ENCODE measurements around the gene IL16. TPM values are rescaled to one million over a fixed set of nuclear protein-coding genes. Genes with fewer than 3 reads are reported as not detected.

IL16 gene
- total and polyA plus RNA-seq, 4 donors, result 4.3 to 6.6 (median 5.1) TPM

DNA sequence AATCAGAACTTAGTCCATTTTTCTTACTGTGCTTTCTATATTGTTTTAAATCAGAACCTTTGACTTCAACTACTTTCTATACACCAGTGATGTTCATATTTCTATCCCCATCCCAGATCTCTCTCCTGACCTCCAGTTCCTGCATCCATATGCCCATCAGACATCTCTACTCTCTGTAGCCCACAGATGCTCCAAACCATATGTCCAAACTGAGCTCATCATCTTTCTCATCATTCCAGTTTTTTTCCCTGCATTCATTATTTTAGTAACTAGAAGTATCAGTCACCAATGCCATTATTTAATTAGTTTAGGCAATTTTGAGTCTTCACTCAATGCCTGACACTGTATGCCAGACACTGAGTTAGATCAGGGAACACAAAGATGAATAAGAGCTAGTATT lies 25.4 kb upstream of the IL16 start:
- no peak for DNase-seq (ENCODE audit: low read depth in 4 of 6, low spot score in 6 of 6)
- Histone ChIP-seq H3K4me1 (ENCODE audit: control insufficient read depth, insufficient read depth, low read length) (no peaks in the 10 kb centered on the region), H3K27ac (ENCODE audit: low read depth, low read length) (no peak overlapping the region)

DNA sequence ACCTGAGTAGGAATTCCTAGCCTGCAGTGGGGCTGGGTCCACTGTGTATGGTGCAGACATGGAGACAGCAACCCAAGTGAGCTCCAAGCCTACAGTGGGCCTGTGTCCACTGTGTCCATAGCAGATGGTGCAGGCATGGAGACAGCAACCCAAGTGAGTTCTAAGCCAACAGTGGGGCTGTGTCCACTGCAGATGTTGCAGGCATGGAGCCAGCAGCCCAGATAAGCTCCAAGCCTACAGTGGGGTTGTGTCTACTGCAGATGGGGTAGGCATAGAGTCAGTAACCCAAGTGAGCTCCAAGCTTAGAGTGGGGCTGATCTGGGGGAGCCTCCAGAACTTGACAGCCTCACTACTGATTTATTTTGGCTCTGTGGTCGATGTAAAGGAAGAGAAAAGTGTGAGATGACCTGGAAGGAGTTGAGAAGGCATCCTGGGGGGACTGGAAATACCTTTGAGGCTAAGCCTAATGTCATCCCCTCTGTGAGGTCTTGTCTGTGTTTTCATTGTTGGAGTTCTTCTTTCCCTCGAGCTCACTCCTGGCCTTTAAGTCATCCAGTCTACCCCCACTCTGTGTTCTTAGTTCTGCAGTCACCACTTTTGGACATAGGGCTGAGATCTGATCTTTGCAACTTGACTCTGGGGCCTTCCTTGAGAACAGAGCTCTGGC lies 22.4 kb upstream of the IL16 start:
- Histone ChIP-seq H3K9me3 (ENCODE audit: control insufficient read depth, insufficient read depth, low read length) (no peaks in the 10 kb centered on the region), H3K27ac (ENCODE audit: low read depth, low read length) (no peak overlapping the region), H3K36me3 (ENCODE audit: control insufficient read depth, insufficient read depth, low read length) (no peaks in the 10 kb centered on the region), H3K4me1 (ENCODE audit: control insufficient read depth, insufficient read depth, low read length) (no peaks in the 10 kb centered on the region), H3K4me3 (ENCODE audit: low read depth, low read length) (no peak overlapping the region), H3K27me3 (ENCODE audit: control insufficient read depth, insufficient read depth, low read length) (no peaks in the 10 kb centered on the region)
- 58% methylated on average over 2 of the region's 2 CpGs for WGBS (ENCODE audit: insufficient coverage)
- no peak for DNase-seq (ENCODE audit: low read depth in 4 of 6, low spot score in 6 of 6)

More for the DNA sequence above, 25.4 kb upstream of the IL16 start:
- Histone ChIP-seq H3K4me3 (ENCODE audit: low read depth, low read length) (no peak overlapping the region), H3K27me3 (ENCODE audit: control insufficient read depth, insufficient read depth, low read length) (no peaks in the 10 kb centered on the region), H3K9me3 (ENCODE audit: control insufficient read depth, insufficient read depth, low read length) (no peaks in the 10 kb centered on the region), H3K36me3 (ENCODE audit: control insufficient read depth, insufficient read depth, low read length) (no peaks in the 10 kb centered on the region)

DNA sequence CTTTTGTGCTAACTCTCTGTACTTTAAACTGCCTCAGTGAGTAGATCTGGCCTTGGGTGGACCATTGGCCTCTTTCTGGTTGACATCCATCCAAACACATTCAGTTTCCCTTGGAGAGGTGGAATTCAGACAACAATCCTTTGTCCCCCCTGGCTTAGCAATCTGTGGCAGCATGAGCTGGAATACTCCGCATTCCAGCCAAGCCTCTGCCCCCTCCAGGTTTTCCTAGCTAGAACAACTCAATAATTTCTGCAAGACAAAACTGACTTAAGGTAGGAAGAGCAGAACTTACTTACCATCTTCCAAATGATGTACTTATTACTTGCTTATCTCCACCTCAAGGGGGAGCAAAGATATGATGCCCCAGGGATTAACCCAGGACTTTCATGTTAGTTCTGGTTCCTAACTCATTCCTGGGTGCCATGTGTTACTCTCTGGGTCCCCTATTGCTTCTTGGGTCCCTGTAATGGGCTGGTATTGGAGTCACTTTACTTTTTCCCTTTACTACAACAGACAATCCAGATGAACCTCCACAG lies 21.8 kb upstream of the IL16 start:
- no peaks in the 10 kb centered on the region for H3K4me1 ChIP-seq (ENCODE audit: control insufficient read depth, insufficient read depth, low read length)
- H3K27ac ChIP-seq (ENCODE audit: low read depth, low read length), result no peak overlapping the region
- H3K36me3 ChIP-seq (ENCODE audit: control insufficient read depth, insufficient read depth, low read length), result no peaks in the 10 kb centered on the region
- WGBS (ENCODE audit: insufficient coverage), result 100% methylated on average over 1 of the region's 1 CpG
- H3K27me3 ChIP-seq (ENCODE audit: control insufficient read depth, insufficient read depth, low read length), result no peaks in the 10 kb centered on the region
- no peaks in the 10 kb centered on the region for H3K9me3 ChIP-seq (ENCODE audit: control insufficient read depth, insufficient read depth, low read length)
- peak in 1 of 6 donors; percentile 26 for DNase-seq (ENCODE audit: low read depth in 4 of 6, low spot score in 6 of 6)
- no peak overlapping the region for H3K4me3 ChIP-seq (ENCODE audit: low read depth, low read length)

DNA sequence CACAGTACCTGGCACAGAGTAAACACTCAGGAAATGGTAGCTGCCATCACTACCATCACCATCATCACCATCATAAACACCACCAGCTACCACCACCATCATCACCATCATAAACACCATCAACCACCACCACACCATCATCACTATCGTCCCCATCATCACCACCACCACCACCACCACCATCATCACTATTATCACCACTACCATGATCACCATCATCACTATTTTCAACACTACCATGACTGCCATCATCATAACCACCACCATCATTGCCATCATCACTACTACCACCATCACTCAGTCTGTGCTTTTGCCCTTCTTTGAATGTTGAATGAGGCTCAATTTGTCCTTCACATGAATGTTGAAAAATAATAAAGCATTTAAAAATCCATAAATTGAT lies 21.2 kb upstream of the IL16 start:
- no peak for DNase-seq (ENCODE audit: low read depth in 4 of 6, low spot score in 6 of 6)
- H3K4me1 ChIP-seq (ENCODE audit: control insufficient read depth, insufficient read depth, low read length), result no peaks in the 10 kb centered on the region
- no peaks in the 10 kb centered on the region for H3K27me3 ChIP-seq (ENCODE audit: control insufficient read depth, insufficient read depth, low read length)
- H3K36me3 ChIP-seq (ENCODE audit: control insufficient read depth, insufficient read depth, low read length), result no peaks in the 10 kb centered on the region
- no peaks in the 10 kb centered on the region for H3K9me3 ChIP-seq (ENCODE audit: control insufficient read depth, insufficient read depth, low read length)
- no peak overlapping the region for H3K27ac ChIP-seq (ENCODE audit: low read depth, low read length)
- H3K4me3 ChIP-seq (ENCODE audit: low read depth, low read length), result no peak overlapping the region
- 94% methylated on average over 1 of the region's 1 CpG for WGBS (ENCODE audit: insufficient coverage)

DNA sequence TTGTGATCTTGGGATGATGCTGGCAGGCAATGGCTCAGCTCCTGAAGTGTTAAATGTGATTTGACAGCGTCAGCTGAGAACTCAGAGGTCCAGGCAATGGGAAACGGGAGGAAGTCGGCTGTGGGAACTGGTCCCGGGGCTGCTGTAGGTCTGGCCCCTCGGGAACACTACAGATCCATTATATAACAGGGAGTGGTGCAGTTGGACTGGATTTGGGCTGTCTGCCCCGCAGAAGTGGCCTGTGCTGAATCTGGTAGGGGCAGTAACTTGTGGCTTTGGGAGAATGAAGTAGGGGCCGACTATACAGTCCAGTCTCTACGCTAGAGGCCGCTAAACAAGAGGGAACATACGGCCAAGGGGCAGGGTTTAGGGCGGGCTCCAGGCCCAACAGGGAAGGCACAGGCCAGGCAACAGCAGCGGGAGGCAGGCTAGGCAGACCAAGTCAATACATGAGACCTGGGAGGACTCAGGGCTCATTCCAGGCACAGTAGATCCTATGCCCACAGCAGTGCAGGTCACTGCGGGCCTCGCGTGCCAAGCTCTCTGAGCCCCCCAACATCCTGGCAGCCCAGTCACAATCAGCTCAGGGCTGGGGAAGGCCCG lies 20.3 kb upstream of the IL16 start:
- peaks cover 5% of the 10 kb centered on the region for H3K4me1 ChIP-seq (ENCODE audit: control insufficient read depth, insufficient read depth, low read length)
- no peak for DNase-seq (ENCODE audit: low read depth in 4 of 6, low spot score in 6 of 6)
- no peaks in the 10 kb centered on the region for H3K9me3 ChIP-seq (ENCODE audit: control insufficient read depth, insufficient read depth, low read length)
- H3K4me3 ChIP-seq (ENCODE audit: low read depth, low read length), result no peak overlapping the region
- 91% methylated on average over 15 of the region's 16 CpGs for WGBS (ENCODE audit: insufficient coverage)
- no peaks in the 10 kb centered on the region for H3K36me3 ChIP-seq (ENCODE audit: control insufficient read depth, insufficient read depth, low read length)
- H3K27me3 ChIP-seq (ENCODE audit: control insufficient read depth, insufficient read depth, low read length), result no peaks in the 10 kb centered on the region
- H3K27ac ChIP-seq (ENCODE audit: low read depth, low read length), result no peak overlapping the region

DNA sequence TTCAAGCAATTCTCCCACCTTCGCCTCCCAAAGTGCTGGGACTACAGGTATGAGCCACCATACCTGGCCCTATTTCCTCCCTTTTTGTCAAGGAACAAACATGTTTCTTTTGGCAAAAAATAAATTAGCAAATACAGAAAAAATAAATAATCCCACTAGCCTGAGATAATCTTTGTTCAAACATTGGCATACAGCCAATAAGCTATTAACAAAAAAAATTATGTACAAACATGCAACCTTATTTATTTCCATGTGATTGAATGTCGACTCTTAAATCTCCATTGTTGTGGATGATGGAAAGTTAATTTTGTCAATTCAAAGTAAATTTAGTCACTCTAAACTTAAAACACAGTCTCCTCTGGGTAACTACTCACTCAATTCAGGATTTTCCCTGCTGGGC lies 18.3 kb upstream of the IL16 start:
- Histone ChIP-seq H3K9me3 (ENCODE audit: control insufficient read depth, insufficient read depth, low read length) (no peaks in the 10 kb centered on the region), H3K4me1 (ENCODE audit: control insufficient read depth, insufficient read depth, low read length) (peaks cover 16% of the 10 kb centered on the region), H3K27me3 (ENCODE audit: control insufficient read depth, insufficient read depth, low read length) (no peaks in the 10 kb centered on the region), H3K4me3 (ENCODE audit: low read depth, low read length) (no peak overlapping the region), H3K36me3 (ENCODE audit: control insufficient read depth, insufficient read depth, low read length) (no peaks in the 10 kb centered on the region), H3K27ac (ENCODE audit: low read depth, low read length) (no peak overlapping the region)
- WGBS (ENCODE audit: insufficient coverage), result no CpG with 5 or more reads among the region's 2 CpGs
- DNase-seq (ENCODE audit: low read depth in 4 of 6, low spot score in 6 of 6), result no peak

DNA sequence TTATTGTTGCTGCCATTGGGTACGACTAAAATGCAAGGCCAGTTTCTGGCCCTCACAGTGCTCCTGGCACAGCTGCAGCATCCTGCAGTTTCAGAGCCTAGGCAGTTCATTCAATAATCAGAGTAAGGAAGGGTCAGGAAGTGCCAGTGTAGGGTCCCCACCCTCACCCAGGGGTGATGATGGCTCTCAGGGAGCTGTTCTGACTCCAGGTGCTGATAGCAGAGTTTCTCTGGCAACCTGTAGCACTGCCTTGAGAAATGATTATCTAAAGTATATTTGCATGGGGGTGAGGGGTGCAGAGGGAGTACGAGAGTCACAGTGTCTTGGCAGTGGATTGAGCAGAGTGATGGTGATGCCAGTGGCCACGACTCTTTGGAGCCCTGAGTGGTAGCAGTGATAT lies 15.5 kb upstream of the IL16 start:
- 54% methylated on average over 3 of the region's 3 CpGs for WGBS (ENCODE audit: insufficient coverage)
- DNase-seq (ENCODE audit: low read depth in 4 of 6, low spot score in 6 of 6), result no peak
- Histone ChIP-seq H3K9me3 (ENCODE audit: control insufficient read depth, insufficient read depth, low read length) (no peaks in the 10 kb centered on the region), H3K27me3 (ENCODE audit: control insufficient read depth, insufficient read depth, low read length) (no peaks in the 10 kb centered on the region), H3K36me3 (ENCODE audit: control insufficient read depth, insufficient read depth, low read length) (no peaks in the 10 kb centered on the region), H3K27ac (ENCODE audit: low read depth, low read length) (no peak overlapping the region), H3K4me3 (ENCODE audit: low read depth, low read length) (no peak overlapping the region), H3K4me1 (ENCODE audit: control insufficient read depth, insufficient read depth, low read length) (peaks cover 19% of the 10 kb centered on the region)

DNA sequence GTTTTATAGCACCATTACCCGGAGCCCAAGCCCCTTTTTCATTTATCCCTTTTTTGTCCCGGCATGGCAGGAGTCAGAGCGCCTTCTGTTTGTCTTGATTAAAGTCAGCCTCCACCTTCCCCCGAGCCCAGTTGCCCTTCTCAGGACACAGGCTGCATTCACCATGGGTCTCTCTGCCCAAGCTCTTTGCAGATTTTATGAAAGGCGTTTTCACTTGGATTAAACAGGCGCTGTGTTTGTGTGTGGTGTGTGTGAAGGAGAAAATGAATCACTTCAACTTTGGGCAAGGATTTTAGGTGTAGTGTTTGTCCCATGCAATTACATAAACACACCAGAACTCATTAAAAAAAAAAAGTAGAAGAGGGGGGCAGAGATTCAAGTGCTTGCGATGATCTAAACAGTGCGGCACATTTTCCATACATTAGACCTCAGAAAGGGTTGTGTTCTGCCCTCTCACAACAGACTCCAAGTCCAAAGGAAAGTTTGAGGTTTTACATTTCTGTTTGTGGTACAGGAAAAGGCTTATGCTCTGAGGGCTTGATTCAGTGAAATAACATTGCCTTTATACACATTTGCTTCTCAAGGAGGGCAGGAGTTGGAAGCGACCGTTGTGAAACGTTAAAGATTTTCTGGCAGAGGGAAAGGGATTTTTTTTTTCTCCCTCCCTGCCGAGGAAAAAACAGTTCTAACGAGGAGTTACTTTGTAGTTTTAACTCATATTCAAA lies 14.5 kb upstream of the IL16 start:
- Histone ChIP-seq H3K9me3 (ENCODE audit: control insufficient read depth, insufficient read depth, low read length) (no peaks in the 10 kb centered on the region), H3K4me3 (ENCODE audit: low read depth, low read length) (no peak overlapping the region), H3K27ac (ENCODE audit: low read depth, low read length) (peak overlapping the region; percentile 54), H3K36me3 (ENCODE audit: control insufficient read depth, insufficient read depth, low read length) (no peaks in the 10 kb centered on the region), H3K4me1 (ENCODE audit: control insufficient read depth, insufficient read depth, low read length) (peaks cover 19% of the 10 kb centered on the region), H3K27me3 (ENCODE audit: control insufficient read depth, insufficient read depth, low read length) (no peaks in the 10 kb centered on the region)
- peak in 4 of 6 donors; percentile 42 to 73 (median 58) for DNase-seq (ENCODE audit: low read depth in 4 of 6, low spot score in 6 of 6)
- WGBS (ENCODE audit: insufficient coverage), result 6% methylated on average over 3 of the region's 13 CpGs

DNA sequence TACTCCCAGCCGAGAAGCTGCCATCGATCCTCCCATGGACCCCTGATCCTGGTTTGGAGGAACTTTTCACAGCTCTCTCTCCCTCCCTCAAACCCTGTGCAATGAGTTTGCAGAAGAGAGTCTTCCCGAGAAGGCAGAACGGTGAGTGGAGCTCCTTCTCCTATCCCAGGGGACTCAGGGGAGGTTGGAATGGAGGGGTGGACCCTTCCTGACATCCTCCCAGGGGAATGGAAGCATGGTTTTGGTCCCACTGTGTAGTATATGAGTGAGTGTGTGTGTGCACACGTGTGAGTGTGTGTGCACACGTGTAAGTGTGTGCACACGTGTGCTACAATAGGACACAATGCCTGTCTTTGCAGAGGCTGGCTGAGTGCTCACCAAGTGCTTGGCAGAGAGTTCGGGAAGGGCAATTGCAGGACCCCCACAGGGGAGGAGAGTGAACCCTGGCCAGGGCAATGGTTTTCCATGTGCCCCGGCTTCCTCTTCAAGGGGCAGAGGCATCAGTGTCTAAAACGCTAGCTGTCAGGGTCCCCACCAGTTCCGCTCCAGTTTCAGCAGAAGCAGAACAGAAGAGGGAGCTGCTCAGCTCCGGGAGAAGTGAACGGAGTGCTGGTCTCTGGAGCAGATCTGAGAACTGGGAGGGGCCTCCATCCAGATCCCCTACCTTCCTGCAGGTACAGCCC lies 13.8 kb upstream of the IL16 start:
- no peak for DNase-seq (ENCODE audit: low read depth in 4 of 6, low spot score in 6 of 6)
- H3K4me3 ChIP-seq (ENCODE audit: low read depth, low read length), result no peak overlapping the region
- H3K9me3 ChIP-seq (ENCODE audit: control insufficient read depth, insufficient read depth, low read length), result no peaks in the 10 kb centered on the region
- no peaks in the 10 kb centered on the region for H3K36me3 ChIP-seq (ENCODE audit: control insufficient read depth, insufficient read depth, low read length)
- peak overlapping the region; percentile 44 for H3K27ac ChIP-seq (ENCODE audit: low read depth, low read length)
- no peaks in the 10 kb centered on the region for H3K27me3 ChIP-seq (ENCODE audit: control insufficient read depth, insufficient read depth, low read length)
- H3K4me1 ChIP-seq (ENCODE audit: control insufficient read depth, insufficient read depth, low read length), result peaks cover 19% of the 10 kb centered on the region
- 56% methylated on average over 9 of the region's 13 CpGs for WGBS (ENCODE audit: insufficient coverage)
